KBM-7 (cell line): Measurements from ENCODE around the gene DNAJC7.

Source experiments
- DNase-seq: peaks from one replicate; pipeline ENCODE4 v3.0.0-alpha.2; 2015
- in situ Hi-C: fragments of 300-500 bp; cut with MboI; formaldehyde crosslinking; loops from 2 replicates; pipeline ENCODE4 v1.14.3; 2020; ENCODE audit warnings: low sequenced_read_pairs, low pct_unique_long_range_greater_than_20kb, mixed read lengths

DNAJC7 gene

GRCh38 chr17:42016941-42017865 lies at the start of gene DNAJC7:
Gene DNAJC7 (minus strand): TSS chr17:42017439. CDS start chr17:42017416, 23 bp downstream.
- peak; percentile 93 for DNase-seq
- in situ Hi-C loops, result no loop called here

GRCh38 chr17:42065201-42065600 lies 48.0 kb upstream of the DNAJC7 start:
- in situ Hi-C loops, result no loop called here
- no peak for DNase-seq

GRCh38 chr17:42062681-42063080 lies 45.4 kb upstream of the DNAJC7 start:
- DNase-seq, result no peak
- in situ Hi-C loops, result no loop called here

GRCh38 chr17:42061646-42062487 lies 44.6 kb upstream of the DNAJC7 start:
- no peak for DNase-seq
- in situ Hi-C loops, result no loop called here

GRCh38 chr17:42060231-42060630 lies 43.0 kb upstream of the DNAJC7 start:
- DNase-seq, result no peak
- in situ Hi-C loops, result no loop called here

GRCh38 chr17:42059815-42060214 lies 42.6 kb upstream of the DNAJC7 start:
- DNase-seq, result no peak
- in situ Hi-C loops, result no loop called here

- DNase-seq, result no peak
- in situ Hi-C loops, result no loop called here
These were observed 40.8 kb upstream of the DNAJC7 start for GRCh38 chr17:42058063-42058462.

GRCh38 chr17:42056635-42057034 lies 39.4 kb upstream of the DNAJC7 start:
- in situ Hi-C loops, result no loop called here
- no peak for DNase-seq

GRCh38 chr17:42055496-42055895 lies 38.3 kb upstream of the DNAJC7 start:
- no peak for DNase-seq
- in situ Hi-C loops, result no loop called here

GRCh38 chr17:42055027-42055426 lies 37.8 kb upstream of the DNAJC7 start:
- DNase-seq, result no peak
- in situ Hi-C loops, result no loop called here

GRCh38 chr17:42053731-42054500 lies 36.7 kb upstream of the DNAJC7 start:
- no peak for DNase-seq
- in situ Hi-C loops, result no loop called here

- no peak for DNase-seq
- in situ Hi-C loops, result no loop called here
These were observed 35.2 kb upstream of the DNAJC7 start for GRCh38 chr17:42052346-42052877.

GRCh38 chr17:42051645-42052044 lies 34.4 kb upstream of the DNAJC7 start:
- in situ Hi-C loops, result no loop called here
- no peak for DNase-seq

- in situ Hi-C loops, result no loop called here
- no peak for DNase-seq
These were observed 33.8 kb upstream of the DNAJC7 start for GRCh38 chr17:42051013-42051400.

- DNase-seq, result peak; percentile 46
- in situ Hi-C loops, result no loop called here
These were observed 33.3 kb upstream of the DNAJC7 start, which contains the start of gene C17orf113 for GRCh38 chr17:42050393-42051012. Gene C17orf113 (minus strand): TSS chr17:42050601. CDS start chr17:42043376, 7,225 bp downstream.

- in situ Hi-C loops, result no loop called here
- DNase-seq, result no peak
These were observed 32.7 kb upstream of the DNAJC7 start for GRCh38 chr17:42049834-42050392.

GRCh38 chr17:42047343-42047742 lies 30.1 kb upstream of the DNAJC7 start:
- no peak for DNase-seq
- in situ Hi-C loops, result no loop called here

- in situ Hi-C loops, result no loop called here
These were observed 28.5 kb upstream of the DNAJC7 start for GRCh38 chr17:42045719-42046118.

More at GRCh38 chr17:42045719-42046118, 28.5 kb upstream of the DNAJC7 start:
- no peak for DNase-seq
